T47D (cell line): ENCODE measurements around the gene ADAMTS3.
"Not testable (repeated sequence)": the region's sequence is repeated elsewhere in the genome, so short reads cannot be mapped to it uniquely, and the experiment has no call there.

ENCODE experiments used
- DNase-seq, 2 experiments: peaks; one replicate each; pipeline versions ENCODE4 v3.0.0 to v3.0.0-alpha.2; 2011 to 2012; ENCODE audit warnings: low read depth in 1 of 2, low spot score in 1 of 2
- JUND ChIP-seq: IDR thresholded peaks from 2 replicates; pipeline ENCODE4 v1.6.1; 2012; ENCODE audit warnings: low read depth
- in situ Hi-C: cut with HindIII; loops from 2 replicates; pipeline ENCODE4 v1.10.0; 2016; ENCODE audit warnings: low sequenced_read_pairs, low pct_unique_long_range_greater_than_20kb

Gene ADAMTS3

GRCh38 chr4:72567821-72568675 lies 973 bp downstream of the ADAMTS3 start:
- in situ Hi-C loops, result no loop called here
- TF ChIP-seq JUND, result no peak
- DNase-seq, result peak; percentile 46 to 77

DNA sequence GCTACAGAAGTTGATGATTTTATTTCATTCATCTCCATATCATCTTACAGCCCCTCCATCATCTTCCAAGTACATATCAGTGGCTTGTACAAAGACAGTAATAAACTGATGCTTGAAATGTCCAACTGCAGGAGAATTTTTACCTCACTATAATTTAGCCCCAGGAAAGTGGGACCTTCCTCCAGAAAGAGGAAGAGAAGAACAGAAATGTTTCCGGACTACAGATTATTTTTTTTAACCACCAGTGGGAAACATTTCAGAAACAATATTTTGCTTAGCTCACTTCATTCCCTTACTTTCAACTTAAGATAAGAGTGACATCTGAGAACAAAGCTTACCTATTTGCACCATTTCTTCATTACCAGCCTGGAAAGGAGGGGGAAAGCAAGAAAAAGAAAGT lies 2.0 kb downstream of the ADAMTS3 start:
- DNase-seq, result no peak
- TF ChIP-seq JUND, result no peak
- in situ Hi-C loops, result no loop called here

- no peak for DNase-seq
Observed at GRCh38 chr4:72566464-72566972, 2.5 kb downstream of the ADAMTS3 start.

GRCh38 chr4:72564789-72565188 lies 4.2 kb downstream of the ADAMTS3 start:
- no peak for DNase-seq
- no peak for TF ChIP-seq JUND
- in situ Hi-C loops, result no loop called here

More at GRCh38 chr4:72566464-72566972, 2.5 kb downstream of the ADAMTS3 start:
- TF ChIP-seq JUND, result no peak
- in situ Hi-C loops, result no loop called here

DNA sequence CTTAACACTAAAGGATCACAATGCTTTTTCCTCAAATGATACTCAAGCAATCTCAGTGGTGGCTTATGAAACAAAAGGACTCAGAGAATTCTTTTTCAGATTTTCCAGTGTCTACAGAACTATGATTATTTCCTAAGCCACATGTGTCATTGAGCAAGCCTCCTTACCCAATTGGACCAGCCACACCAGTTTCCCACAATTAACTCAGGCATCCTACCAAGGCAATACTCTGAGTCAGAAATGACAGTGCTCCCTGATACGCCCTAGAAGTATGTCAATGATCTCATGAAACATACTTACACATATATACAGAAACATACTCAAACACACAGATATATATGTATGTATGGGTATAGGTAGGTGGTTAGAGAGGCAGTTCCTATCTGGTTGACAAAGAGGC lies 4.8 kb downstream of the ADAMTS3 start:
- no peak for TF ChIP-seq JUND
- in situ Hi-C loops, result no loop called here
- DNase-seq, result no peak

DNA sequence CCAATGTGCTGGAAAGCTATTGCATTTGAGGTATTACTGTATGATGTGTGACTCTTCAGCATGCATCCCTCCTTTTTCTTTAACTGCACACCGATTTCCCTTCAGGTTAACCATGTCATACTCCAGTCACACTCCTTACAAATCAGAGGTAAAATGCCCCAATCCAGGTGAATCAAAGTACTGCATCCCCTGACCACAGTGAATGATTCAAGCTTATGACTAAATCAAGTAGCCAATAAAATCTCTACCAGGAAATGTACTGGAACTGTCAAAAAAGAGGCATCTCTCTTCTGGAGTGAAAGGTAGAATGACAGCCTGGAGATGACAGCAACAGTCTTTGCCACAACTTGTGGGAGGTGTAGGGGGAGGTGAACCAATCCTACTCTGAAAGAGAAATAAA lies 10.4 kb downstream of the ADAMTS3 start:
- no peak for DNase-seq
- no peak for TF ChIP-seq JUND
- in situ Hi-C loops, result no loop called here

DNA sequence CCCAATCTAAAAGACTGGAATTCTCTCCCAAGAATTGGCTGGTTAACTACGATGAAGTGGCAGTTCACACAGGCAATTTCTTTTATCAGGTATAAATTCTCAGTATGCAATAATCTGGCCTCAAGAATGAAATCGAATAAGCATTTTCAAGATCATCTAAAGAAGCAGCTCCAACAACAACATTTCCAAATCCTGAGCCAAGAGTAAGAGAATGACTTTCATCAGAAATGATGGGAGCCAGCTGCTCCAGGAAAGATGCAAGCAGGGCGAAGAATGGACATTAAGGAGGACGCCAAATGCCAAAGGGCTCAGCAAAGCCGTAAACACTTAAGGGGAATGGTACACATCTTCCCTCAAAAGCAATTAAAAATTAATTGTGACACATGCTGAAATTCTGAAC lies 12.0 kb downstream of the ADAMTS3 start:
- in situ Hi-C loops, result no loop called here

DNA sequence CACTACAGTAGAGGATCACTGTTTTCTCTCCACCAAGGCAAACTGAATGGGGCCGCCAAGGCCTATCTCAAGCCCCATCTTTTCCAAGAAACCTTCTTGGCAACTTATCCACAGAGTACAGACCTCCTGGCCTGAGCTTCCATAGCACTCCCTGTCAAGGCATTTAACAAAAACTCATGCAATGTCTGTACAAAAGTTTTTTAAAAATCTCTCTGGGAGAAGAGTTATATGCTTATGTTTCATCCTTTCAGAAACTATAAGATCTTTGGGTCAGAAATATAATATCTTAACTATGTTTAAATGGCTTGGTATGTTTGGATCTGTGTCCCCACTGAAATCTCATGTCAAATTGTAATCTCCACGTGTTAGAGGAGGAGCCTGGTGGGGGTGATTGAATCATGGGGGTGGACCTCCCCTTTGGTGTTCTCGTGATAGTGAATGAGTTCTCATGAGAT lies 13.6 kb downstream of the ADAMTS3 start:
- in situ Hi-C loops, result no loop called here
- no peak for TF ChIP-seq JUND
- DNase-seq, result no peak

More for the DNA sequence above, 12.0 kb downstream of the ADAMTS3 start:
- DNase-seq, result no peak
- no peak for TF ChIP-seq JUND

DNA sequence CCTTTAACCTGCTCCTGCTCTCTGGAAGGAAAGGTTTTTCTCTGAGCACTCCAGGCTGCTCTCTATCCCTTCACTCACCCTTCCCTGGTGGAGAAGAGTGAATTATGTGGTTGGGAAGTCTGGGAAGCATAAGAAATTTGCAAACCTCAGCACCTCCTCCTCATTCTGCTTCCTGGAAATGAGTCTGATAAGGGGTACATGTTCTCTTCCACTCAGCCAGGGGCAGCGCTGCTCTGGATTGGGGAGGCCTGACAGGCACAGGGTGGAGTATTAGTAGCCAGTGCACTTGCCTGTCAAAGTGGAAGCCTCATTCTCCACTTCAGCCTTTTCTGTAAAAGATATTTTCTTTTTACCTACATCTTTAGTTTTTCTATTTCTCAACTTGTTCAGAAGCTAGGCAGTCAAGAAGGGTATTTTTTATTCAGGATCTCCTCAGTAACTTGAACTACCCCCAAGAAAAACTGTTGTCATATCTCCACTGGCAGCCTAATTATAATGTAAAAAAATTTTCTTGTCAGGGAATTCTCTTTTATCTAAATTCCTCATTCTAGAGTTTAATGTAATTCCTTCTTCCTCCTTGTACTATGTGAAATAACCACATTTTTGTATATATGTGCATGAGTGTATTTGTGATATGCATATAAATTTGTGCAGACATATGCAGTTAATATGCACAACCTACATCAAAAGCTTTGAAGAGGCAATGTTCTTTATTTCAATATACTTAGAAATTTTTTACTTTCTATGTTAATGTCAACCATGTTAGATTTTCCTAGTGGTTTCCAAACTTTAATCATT lies 15.3 kb downstream of the ADAMTS3 start:
- in situ Hi-C loops, result no loop called here
- no peak for TF ChIP-seq JUND
- no peak for DNase-seq

- in situ Hi-C loops, result no loop called here
- no peak for DNase-seq
- no peak for TF ChIP-seq JUND
Observed at GRCh38 chr4:72552447-72552846, 16.6 kb downstream of the ADAMTS3 start.

GRCh38 chr4:72546456-72546855 lies 22.6 kb downstream of the ADAMTS3 start:
- in situ Hi-C loops, result no loop called here
- no peak for TF ChIP-seq JUND
- no peak for DNase-seq

GRCh38 chr4:72540694-72541093 lies 28.3 kb downstream of the ADAMTS3 start:
- in situ Hi-C loops, result not testable (repeated sequence)

GRCh38 chr4:72538006-72538405 lies 31.0 kb downstream of the ADAMTS3 start:
- in situ Hi-C loops, result no loop called here
- TF ChIP-seq JUND, result no peak
- DNase-seq, result no peak

More at GRCh38 chr4:72540694-72541093, 28.3 kb downstream of the ADAMTS3 start:
- DNase-seq, result not testable (repeated sequence)
